Neural cell (in vitro differentiated cells): ENCODE results near the gene SUSD3. TPM values are rescaled to one million over a fixed set of nuclear protein-coding genes. Genes with fewer than 3 reads are reported as not detected.

ENCODE experiments used
- H2AFZ ChIP-seq: fragments of 200-600, 300-800 bp; sonication (generic), shearing (Covaris generic); 2 replicates; pipeline ENCODE4 v1.6.0; 2014; ENCODE audit warnings: low read depth, mild to moderate bottlenecking, antibody characterized with exemption, low read length, moderate library complexity
- H3F3A ChIP-seq: fragments of 200-600 bp; shearing (Covaris generic); 2 replicates; pipeline ENCODE4 v1.6.1; 2016; ENCODE audit warnings: mild to moderate bottlenecking, moderate library complexity, mixed read lengths, antibody characterized with exemption, low read length; ENCODE audit not compliant: insufficient read depth, poor library complexity, severe bottlenecking
- H3K27ac ChIP-seq: fragments of 200-600, 300-800 bp; sonication (generic), shearing (Covaris generic); 2 replicates; pipeline ENCODE4 v1.5.1; 2014; ENCODE audit warnings: mild to moderate bottlenecking, low read length, moderate library complexity
- H3K27me3 ChIP-seq: fragments of 300-800, 200-600 bp; sonication (generic), shearing (Covaris generic); 2 replicates; pipeline ENCODE4 v1.6.0; 2014; ENCODE audit warnings: mild to moderate bottlenecking, low read depth, low read length, moderate library complexity; ENCODE audit not compliant: insufficient read depth
- H3K36me3 ChIP-seq: fragments of 300-800, 200-600 bp; sonication (generic), shearing (Covaris generic); 2 replicates; pipeline ENCODE4 v1.5.1; 2014; ENCODE audit warnings: mild to moderate bottlenecking, antibody characterized with exemption, low read length, moderate library complexity; ENCODE audit not compliant: insufficient read depth
- H3K4me2 ChIP-seq: fragments of 300-800, 200-600 bp; sonication (generic), shearing (Covaris generic); 2 replicates; pipeline ENCODE4 v1.6.0; 2014; ENCODE audit warnings: mild to moderate bottlenecking, low read length
- H3K4me3 ChIP-seq: fragments of 300-800, 200-600 bp; sonication (generic), shearing (Covaris generic); 2 replicates; pipeline ENCODE4 v1.5.1; 2014; ENCODE audit warnings: mild to moderate bottlenecking, low read length, moderate library complexity
- H3K79me2 ChIP-seq: fragments of 200-600 bp; shearing (Covaris generic); replicated peaks from 2 replicates; pipeline ENCODE4 v1.6.0; 2014; ENCODE audit warnings: mild to moderate bottlenecking, low read length, moderate library complexity; ENCODE audit not compliant: insufficient read depth
- H3K9ac ChIP-seq: fragments of 300-800, 200-600 bp; sonication (generic), shearing (Covaris generic); 2 replicates; pipeline ENCODE4 v1.6.1; 2016; ENCODE audit warnings: mild to moderate bottlenecking, low read length, mixed read lengths
- H3K9me2 ChIP-seq: fragments of 200-600 bp; shearing (Covaris generic); 2 replicates; pipeline ENCODE4 v1.6.1; 2016; ENCODE audit warnings: mild to moderate bottlenecking, low read length, mixed read lengths; ENCODE audit not compliant: insufficient read depth
- H3K9me3 ChIP-seq: fragments of 200-600, 300-800 bp; sonication (generic), shearing (Covaris generic); 2 replicates; pipeline ENCODE4 v1.6.1; 2016; ENCODE audit warnings: mild to moderate bottlenecking, mixed run types, low read length, moderate library complexity, mixed read lengths
- H4K20me1 ChIP-seq: fragments of 200-600 bp; shearing (Covaris generic); 2 replicates; pipeline ENCODE4 v1.6.1; 2016; ENCODE audit warnings: mild to moderate bottlenecking, mixed run types; ENCODE audit not compliant: insufficient read depth
- EP300 ChIP-seq: fragments of 450-650 bp; conservative IDR thresholded peaks from 2 replicates; pipeline ENCODE4 v1.6.1; 2014; ENCODE audit warnings: antibody characterized with exemption, mild to moderate bottlenecking, moderate library complexity; ENCODE audit not compliant: poor library complexity, severe bottlenecking
- EZH2 ChIP-seq: fragments of 200-600, 300-800 bp; shearing (Covaris generic), sonication (generic); IDR thresholded peaks from 2 replicates; pipeline ENCODE4 v1.6.1; 2014; ENCODE audit warnings: antibody characterized with exemption, low read length, borderline replicate concordance, mild to moderate bottlenecking; ENCODE audit not compliant: insufficient read depth, poor library complexity, severe bottlenecking
- MXI1 ChIP-seq: fragments of 450-650 bp; conservative IDR thresholded peaks from 2 replicates; pipeline ENCODE4 v1.6.1; 2014; ENCODE audit warnings: antibody characterized with exemption, mild to moderate bottlenecking; ENCODE audit not compliant: poor library complexity, severe bottlenecking
- POLR2AphosphoS5 ChIP-seq: IDR thresholded peaks from 2 replicates; pipeline ENCODE4 v1.6.1; 2012
- RAD21 ChIP-seq: fragments of 450-650 bp; conservative IDR thresholded peaks from 2 replicates; pipeline ENCODE4 v1.6.1; 2014; ENCODE audit warnings: antibody characterized with exemption, mild to moderate bottlenecking, moderate library complexity
- SMC3 ChIP-seq: fragments of 450-650 bp; conservative IDR thresholded peaks from 2 replicates; pipeline ENCODE4 v1.6.1; 2014; ENCODE audit warnings: antibody characterized with exemption, mild to moderate bottlenecking, moderate library complexity; ENCODE audit not compliant: poor library complexity
- TAF1 ChIP-seq: IDR thresholded peaks from 2 replicates; pipeline ENCODE4 v1.6.1; 2012; ENCODE audit warnings: low read depth
- polyA plus RNA-seq: library from polyadenylated mRNA; depleted of rRNA; stranded (reverse); fragments of >200 nt; gene quantifications from 2 replicates; pipeline ENCODE4 v1.2.3, GENCODE V29; 2014
- TF ChIP-seq, protein P1 (sequence below): IDR thresholded peaks from 2 replicates; pipeline ENCODE4 v1.6.1; 2012; ENCODE audit warnings: borderline replicate concordance
- TF ChIP-seq, protein P2 (sequence below): fragments of 450-650 bp; IDR thresholded peaks from 2 replicates; pipeline ENCODE4 v1.5.1; 2014; ENCODE audit warnings: antibody characterized with exemption, mild to moderate bottlenecking, moderate library complexity; ENCODE audit not compliant: poor library complexity, severe bottlenecking

The SUSD3 gene
- polyA plus RNA-seq, 1 donor from 2014 or later: not detected

DNA sequence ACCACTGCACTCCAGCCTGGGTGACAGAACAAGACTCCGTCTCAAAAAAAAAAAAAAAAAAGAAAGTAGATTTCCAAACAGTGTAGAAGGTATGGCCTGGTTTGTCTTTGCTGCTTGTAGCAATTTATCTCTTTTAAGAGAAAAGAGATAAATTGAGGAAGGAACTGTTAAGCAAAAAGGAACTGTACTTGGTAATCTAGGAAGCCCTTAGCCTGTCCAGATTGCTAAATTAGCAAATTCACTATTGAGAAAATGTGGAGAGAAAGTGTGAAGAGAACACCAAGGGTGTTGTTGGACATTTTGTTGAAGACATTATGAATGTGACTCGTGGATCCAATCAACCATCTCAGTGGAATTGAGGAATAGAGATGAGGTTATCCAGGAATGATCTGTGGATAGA lies 13.0 kb upstream of the SUSD3 start:
- H3K79me2 ChIP-seq: no peaks in the 10 kb centered on the region
- no peak overlapping the region for H3K4me3 ChIP-seq
- no peaks in the 10 kb centered on the region for H3K9me2 ChIP-seq
- H3F3A ChIP-seq: no peaks in the 10 kb centered on the region
- H3K9ac ChIP-seq: no peak overlapping the region
- H3K27me3 ChIP-seq: no peaks in the 10 kb centered on the region
- no peaks in the 10 kb centered on the region for H3K36me3 ChIP-seq
- no peak overlapping the region for H3K4me2 ChIP-seq
- TF ChIP-seq, protein P1, sequence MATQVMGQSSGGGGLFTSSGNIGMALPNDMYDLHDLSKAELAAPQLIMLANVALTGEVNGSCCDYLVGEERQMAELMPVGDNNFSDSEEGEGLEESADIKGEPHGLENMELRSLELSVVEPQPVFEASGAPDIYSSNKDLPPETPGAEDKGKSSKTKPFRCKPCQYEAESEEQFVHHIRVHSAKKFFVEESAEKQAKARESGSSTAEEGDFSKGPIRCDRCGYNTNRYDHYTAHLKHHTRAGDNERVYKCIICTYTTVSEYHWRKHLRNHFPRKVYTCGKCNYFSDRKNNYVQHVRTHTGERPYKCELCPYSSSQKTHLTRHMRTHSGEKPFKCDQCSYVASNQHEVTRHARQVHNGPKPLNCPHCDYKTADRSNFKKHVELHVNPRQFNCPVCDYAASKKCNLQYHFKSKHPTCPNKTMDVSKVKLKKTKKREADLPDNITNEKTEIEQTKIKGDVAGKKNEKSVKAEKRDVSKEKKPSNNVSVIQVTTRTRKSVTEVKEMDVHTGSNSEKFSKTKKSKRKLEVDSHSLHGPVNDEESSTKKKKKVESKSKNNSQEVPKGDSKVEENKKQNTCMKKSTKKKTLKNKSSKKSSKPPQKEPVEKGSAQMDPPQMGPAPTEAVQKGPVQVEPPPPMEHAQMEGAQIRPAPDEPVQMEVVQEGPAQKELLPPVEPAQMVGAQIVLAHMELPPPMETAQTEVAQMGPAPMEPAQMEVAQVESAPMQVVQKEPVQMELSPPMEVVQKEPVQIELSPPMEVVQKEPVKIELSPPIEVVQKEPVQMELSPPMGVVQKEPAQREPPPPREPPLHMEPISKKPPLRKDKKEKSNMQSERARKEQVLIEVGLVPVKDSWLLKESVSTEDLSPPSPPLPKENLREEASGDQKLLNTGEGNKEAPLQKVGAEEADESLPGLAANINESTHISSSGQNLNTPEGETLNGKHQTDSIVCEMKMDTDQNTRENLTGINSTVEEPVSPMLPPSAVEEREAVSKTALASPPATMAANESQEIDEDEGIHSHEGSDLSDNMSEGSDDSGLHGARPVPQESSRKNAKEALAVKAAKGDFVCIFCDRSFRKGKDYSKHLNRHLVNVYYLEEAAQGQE: no peak
- no peak for TF ChIP-seq EP300
- no peak for TF ChIP-seq TAF1
- no peak for TF ChIP-seq RAD21
- TF ChIP-seq SMC3: no peak
- TF ChIP-seq POLR2AphosphoS5: no peak
- TF ChIP-seq, protein P2, sequence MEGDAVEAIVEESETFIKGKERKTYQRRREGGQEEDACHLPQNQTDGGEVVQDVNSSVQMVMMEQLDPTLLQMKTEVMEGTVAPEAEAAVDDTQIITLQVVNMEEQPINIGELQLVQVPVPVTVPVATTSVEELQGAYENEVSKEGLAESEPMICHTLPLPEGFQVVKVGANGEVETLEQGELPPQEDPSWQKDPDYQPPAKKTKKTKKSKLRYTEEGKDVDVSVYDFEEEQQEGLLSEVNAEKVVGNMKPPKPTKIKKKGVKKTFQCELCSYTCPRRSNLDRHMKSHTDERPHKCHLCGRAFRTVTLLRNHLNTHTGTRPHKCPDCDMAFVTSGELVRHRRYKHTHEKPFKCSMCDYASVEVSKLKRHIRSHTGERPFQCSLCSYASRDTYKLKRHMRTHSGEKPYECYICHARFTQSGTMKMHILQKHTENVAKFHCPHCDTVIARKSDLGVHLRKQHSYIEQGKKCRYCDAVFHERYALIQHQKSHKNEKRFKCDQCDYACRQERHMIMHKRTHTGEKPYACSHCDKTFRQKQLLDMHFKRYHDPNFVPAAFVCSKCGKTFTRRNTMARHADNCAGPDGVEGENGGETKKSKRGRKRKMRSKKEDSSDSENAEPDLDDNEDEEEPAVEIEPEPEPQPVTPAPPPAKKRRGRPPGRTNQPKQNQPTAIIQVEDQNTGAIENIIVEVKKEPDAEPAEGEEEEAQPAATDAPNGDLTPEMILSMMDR: no peak
- no peak for TF ChIP-seq MXI1
- no peak overlapping the region for H2AFZ ChIP-seq
- H3K9me3 ChIP-seq: no peaks in the 10 kb centered on the region
- no peaks in the 10 kb centered on the region for H4K20me1 ChIP-seq
- H3K27ac ChIP-seq: no peak overlapping the region

- H2AFZ ChIP-seq: no peak overlapping the region
- no peaks in the 10 kb centered on the region for H3K36me3 ChIP-seq
- H4K20me1 ChIP-seq: no peaks in the 10 kb centered on the region
- H3K9me2 ChIP-seq: no peaks in the 10 kb centered on the region
- H3K4me3 ChIP-seq: no peak overlapping the region
- H3F3A ChIP-seq: no peaks in the 10 kb centered on the region
- H3K27ac ChIP-seq: no peak overlapping the region
- no peaks in the 10 kb centered on the region for H3K9me3 ChIP-seq
- no peaks in the 10 kb centered on the region for H3K27me3 ChIP-seq
- H3K9ac ChIP-seq: no peak overlapping the region
- H3K4me2 ChIP-seq: no peak overlapping the region
- TF ChIP-seq, protein P2: no peak
- TF ChIP-seq EZH2 (no peak), POLR2AphosphoS5 (no peak), SMC3 (no peak), EP300 (no peak), RAD21 (no peak), MXI1 (no peak), TAF1 (no peak)
- TF ChIP-seq, protein P1: no peak
- H3K79me2 ChIP-seq: no peaks in the 10 kb centered on the region
These were observed 9.7 kb upstream of the SUSD3 start for GRCh38 chr9:93048566-93049448.
